Tibial artery (tissue), 4 donors: ENCODE data around the gene KCTD1.
A peak's percentile ranks its signal among the peaks of the same experiment; 100 is the strongest.

Experiments
- DNase-seq, 2 donors: peaks; one replicate each; pipeline ENCODE4 v3.0.0-alpha.2; 2019
- H3K27ac ChIP-seq, 2 donors: fragments of 200-600 bp; sonication (generic) in 1 of 2; 1 replicate in 1 of 2; 2 replicates in 1 of 2; pipeline ENCODE4 v1.5.1; 2018 to 2019; ENCODE audit warnings: mild to moderate bottlenecking in 1 of 2
- H3K27me3 ChIP-seq, 2 donors: fragments of 200-600 bp; sonication (generic) in 1 of 2; one replicate each; pipeline versions ENCODE4 v1.5.1 to v1.6.0; 2016 to 2019
- H3K36me3 ChIP-seq, 3 donors: fragments of 200-600 bp; sonication (generic) in 2 of 3; one replicate each; pipeline ENCODE4 v1.5.1; 2016 to 2019; ENCODE audit warnings: mild to moderate bottlenecking in 2 of 3
- H3K4me1 ChIP-seq, 4 donors: fragments of 200-600 bp; sonication (generic) in 2 of 4; 1 replicate in 3 of 4; 2 replicates in 1 of 4; pipeline ENCODE4 v1.5.1; 2016 to 2019
- H3K4me3 ChIP-seq, 2 donors: fragments of 200-600 bp; sonication (generic) in 1 of 2; 1 replicate in 1 of 2; 2 replicates in 1 of 2; pipeline ENCODE4 v1.5.1; 2018 to 2019; ENCODE audit warnings: mild to moderate bottlenecking in 2 of 2
- H3K9me3 ChIP-seq, 3 donors: fragments of 200-600 bp; sonication (generic) in 1 of 3; one replicate each; pipeline ENCODE4 v1.5.1; 2016 to 2019
- intact Hi-C: fragments of 100-400 bp; cut with DNase I; formaldehyde crosslinking; loops from one replicate; pipeline ENCODE4 v1.15.0; 2023; ENCODE audit warnings: low total_unique reads
- TF ChIP-seq, protein P1 (sequence below), 2 experiments: fragments of 200-600 bp in 1 of 2; fragments of 450-650 bp in 1 of 2; IDR thresholded peaks; one replicate each; pipeline ENCODE4 v1.5.1; 2017 to 2019; ENCODE audit warnings: antibody characterized with exemption in 2 of 2, mild to moderate bottlenecking in 1 of 2, moderate library complexity in 1 of 2

KCTD1 gene

DNA sequence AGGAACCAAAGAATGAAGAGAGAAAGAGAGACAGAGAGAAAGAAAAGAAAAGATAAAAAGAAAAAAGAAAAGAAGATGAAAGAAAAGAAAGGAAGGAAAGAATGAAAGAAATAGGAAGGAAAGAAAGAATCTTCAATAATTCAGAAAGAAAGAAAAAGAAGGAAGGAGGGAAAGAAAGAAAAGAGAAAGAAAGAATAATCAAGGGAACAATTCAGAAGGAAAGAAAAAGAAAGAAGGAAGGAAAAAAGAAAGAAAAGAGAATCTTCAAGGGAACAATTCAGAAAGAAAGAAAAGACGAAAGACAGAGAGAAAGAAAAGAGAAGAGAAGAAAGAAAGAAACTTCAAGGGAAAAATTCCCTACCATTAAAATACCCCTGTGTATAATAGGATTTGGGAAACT is 5.6 kb upstream of the KCTD1 start:
- no peak for DNase-seq
- Histone ChIP-seq H3K36me3 (no peaks in the 10 kb centered on the region), H3K4me1 (peaks cover 0 to 38% (median 23%) of the 10 kb centered on the region in 4 donors), H3K9me3 (no peaks in the 10 kb centered on the region), H3K4me3 (no peak overlapping the region), H3K27me3 (no peaks in the 10 kb centered on the region), H3K27ac (peak overlapping the region in 1 of 2 donors; percentile 73)
- intact Hi-C loops: no loop called here
- TF ChIP-seq, protein P1, sequence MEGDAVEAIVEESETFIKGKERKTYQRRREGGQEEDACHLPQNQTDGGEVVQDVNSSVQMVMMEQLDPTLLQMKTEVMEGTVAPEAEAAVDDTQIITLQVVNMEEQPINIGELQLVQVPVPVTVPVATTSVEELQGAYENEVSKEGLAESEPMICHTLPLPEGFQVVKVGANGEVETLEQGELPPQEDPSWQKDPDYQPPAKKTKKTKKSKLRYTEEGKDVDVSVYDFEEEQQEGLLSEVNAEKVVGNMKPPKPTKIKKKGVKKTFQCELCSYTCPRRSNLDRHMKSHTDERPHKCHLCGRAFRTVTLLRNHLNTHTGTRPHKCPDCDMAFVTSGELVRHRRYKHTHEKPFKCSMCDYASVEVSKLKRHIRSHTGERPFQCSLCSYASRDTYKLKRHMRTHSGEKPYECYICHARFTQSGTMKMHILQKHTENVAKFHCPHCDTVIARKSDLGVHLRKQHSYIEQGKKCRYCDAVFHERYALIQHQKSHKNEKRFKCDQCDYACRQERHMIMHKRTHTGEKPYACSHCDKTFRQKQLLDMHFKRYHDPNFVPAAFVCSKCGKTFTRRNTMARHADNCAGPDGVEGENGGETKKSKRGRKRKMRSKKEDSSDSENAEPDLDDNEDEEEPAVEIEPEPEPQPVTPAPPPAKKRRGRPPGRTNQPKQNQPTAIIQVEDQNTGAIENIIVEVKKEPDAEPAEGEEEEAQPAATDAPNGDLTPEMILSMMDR (IDR thresholded peaks at IDR 0.05): no peak

DNA sequence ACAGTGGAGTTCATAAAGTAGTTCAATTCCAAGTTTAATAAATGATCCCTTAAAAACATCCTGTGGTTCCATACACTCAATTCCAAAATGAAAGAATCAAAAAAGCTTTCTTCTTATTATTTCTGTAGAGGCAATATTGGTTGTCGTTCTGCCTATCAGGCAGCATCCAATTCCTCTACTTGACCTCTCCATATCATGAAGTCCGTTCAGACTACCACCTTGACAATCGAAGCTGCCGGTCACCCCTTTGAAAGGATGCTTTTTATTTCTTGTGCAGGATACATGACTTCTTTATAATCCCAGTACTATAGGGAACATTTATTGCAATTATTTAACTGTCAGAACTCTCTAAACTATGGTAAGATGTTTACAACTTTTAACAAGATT is 3.3 kb upstream of the KCTD1 start:
- intact Hi-C loops: no loop called here
- H3K9me3 ChIP-seq: no peaks in the 10 kb centered on the region
- DNase-seq: no peak
- H3K4me1 ChIP-seq: peaks cover 0 to 38% (median 25%) of the 10 kb centered on the region in 4 donors
- no peaks in the 10 kb centered on the region for H3K27me3 ChIP-seq
- TF ChIP-seq, protein P1 (IDR thresholded peaks at IDR 0.05): no peak
- H3K27ac ChIP-seq: peak overlapping the region in 1 of 2 donors; percentile 93
- no peak overlapping the region for H3K4me3 ChIP-seq
- H3K36me3 ChIP-seq: no peaks in the 10 kb centered on the region

DNA sequence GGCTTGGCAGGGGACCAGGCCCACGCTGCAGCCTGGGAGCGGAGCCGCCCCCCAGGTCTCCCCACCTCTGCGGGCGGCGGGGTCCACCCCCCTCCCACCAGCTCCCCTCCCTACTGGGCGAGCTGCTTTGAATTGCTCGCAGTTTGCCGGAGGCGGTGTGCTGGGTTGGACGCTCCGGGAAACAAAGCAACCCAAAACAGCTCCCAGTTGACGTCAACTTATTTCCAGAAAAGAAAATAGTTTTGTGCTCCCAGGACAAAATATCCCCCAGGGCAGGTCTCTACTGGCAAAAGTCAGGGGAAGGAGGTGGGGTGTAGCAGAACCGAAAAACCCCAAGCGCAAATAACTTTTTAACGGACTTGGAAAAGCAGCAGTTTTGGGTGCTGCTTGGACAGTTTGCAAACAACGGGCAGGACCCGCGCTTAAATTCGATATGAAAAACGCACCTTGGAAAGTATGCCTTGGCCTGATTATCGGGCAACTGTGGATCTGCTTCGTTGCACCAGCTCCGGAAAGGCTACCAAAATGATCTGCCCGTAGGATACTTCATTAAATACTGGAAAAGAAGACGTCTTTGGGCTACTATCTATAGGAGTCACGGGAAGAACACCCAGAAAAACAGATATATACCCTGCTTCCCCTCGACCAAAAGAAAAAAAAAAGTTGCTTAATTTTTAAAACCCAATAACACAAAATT is 2.8 kb upstream of the KCTD1 start:
- TF ChIP-seq, protein P1 (IDR thresholded peaks at IDR 0.05): no peak
- Histone ChIP-seq H3K9me3 (no peaks in the 10 kb centered on the region), H3K36me3 (no peaks in the 10 kb centered on the region), H3K27me3 (no peaks in the 10 kb centered on the region), H3K4me1 (peaks cover 0 to 38% (median 25%) of the 10 kb centered on the region in 4 donors), H3K27ac (peak overlapping the region; percentile 85 to 93), H3K4me3 (peak overlapping the region; percentile 77 to 91)
- DNase-seq: peak in 1 of 2 donors; percentile 75
- intact Hi-C loops: no loop called here

DNA sequence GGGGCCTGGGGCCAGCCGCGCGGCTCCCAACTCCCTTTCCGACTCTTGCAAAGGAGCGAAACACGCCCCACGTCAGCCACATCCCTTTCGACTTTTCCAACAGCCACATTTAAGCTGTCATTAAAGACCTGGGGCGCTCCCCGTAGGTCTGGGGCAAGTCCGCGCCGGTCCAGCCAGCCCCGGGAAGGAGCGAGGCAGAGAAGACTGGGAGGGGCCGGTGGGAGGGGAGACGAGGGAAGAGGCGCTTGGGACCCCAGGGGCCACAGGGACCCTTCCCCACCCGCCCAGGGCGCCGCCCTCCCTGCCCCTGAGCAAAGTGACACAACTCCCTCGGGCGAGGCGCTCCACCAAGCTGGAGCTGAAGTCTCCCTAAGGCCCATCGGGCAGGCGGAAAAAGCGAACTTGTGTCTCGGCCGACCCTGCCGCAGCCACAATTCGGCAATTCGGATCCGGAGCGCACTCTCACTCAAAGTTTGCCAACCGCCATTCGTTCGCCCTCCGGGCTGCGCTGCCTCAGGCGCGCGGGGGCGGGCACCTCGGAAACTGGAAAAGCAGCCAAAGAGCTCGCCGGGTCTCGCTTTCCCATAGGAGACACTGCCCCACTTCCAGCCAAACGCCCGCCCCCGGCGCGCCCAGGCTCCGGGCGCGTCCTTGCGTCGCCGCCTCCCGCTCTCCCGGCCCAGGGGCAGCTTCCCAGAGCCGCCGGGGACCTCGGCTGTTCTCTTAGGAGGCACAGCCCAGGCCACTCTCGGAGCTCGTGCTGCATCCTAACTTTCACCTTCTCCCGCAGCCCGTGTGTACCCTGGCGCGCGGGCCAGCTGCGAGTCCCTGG is 1.1 kb upstream of the KCTD1 start:
- Histone ChIP-seq H3K27me3 (no peaks in the 10 kb centered on the region), H3K27ac (peak overlapping the region; percentile 85 to 93), H3K4me3 (peak overlapping the region; percentile 77 to 91), H3K36me3 (no peaks in the 10 kb centered on the region), H3K4me1 (peaks cover 0 to 46% (median 26%) of the 10 kb centered on the region in 4 donors), H3K9me3 (no peaks in the 10 kb centered on the region)
- DNase-seq: peak; percentile 59 to 89
- intact Hi-C loops: loop anchor here (2.0 to 10.0 kb wide), 2 partner anchors 107 to 165 kb away; no protein-coding TSS in a partner anchor
- TF ChIP-seq, protein P1 (IDR thresholded peaks at IDR 0.05): no peak

DNA sequence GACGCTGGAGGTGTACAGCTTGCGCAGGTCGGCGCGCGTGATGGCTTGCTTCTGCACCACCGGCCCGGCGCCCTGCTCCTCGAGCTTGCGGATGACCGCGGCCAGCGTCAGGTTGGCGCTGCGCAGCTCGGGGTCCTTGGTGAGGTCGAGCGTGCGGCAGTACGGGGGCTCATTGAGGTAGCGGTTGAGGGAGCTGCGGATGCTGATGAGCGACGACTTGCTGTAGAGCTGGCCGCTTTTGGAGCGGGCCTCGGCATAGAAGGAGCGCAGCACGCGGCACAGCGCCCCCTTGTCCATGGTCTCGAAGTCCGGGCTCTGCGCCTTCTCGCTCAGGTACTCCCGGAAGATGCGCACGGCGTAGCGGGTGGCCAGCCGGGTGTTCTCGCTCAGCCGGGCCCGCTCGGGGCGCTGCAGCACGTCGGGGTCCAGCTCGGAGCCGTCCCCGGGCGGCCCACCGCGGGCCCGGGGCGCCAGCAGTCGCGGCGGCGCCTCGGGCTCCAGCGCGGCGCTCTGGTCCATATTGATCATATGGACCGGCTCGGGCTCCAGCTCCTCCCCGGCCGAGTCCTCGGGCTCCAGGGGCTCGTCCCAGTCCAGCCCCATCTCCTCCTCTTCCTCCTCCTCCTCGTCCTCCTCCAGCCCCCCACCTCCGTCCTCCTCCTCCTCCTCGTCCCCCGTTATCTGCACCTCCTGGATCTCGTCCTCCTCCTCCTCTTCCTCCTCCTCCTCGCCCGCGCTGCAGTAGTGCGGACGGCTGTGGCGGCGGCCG is 523 bp downstream of the KCTD1 start:
- DNase-seq: peak; percentile 61 to 76
- no peaks in the 10 kb centered on the region for H3K36me3 ChIP-seq
- TF ChIP-seq, protein P1 (IDR thresholded peaks at IDR 0.05): peak in 1 of 2 experiments; percentile 33
- no peaks in the 10 kb centered on the region for H3K9me3 ChIP-seq
- H3K27me3 ChIP-seq: no peaks in the 10 kb centered on the region
- H3K27ac ChIP-seq: peak overlapping the region; percentile 85 to 93
- peak overlapping the region; percentile 77 to 91 for H3K4me3 ChIP-seq
- H3K4me1 ChIP-seq: peaks cover 0 to 52% (median 30%) of the 10 kb centered on the region in 4 donors
- intact Hi-C loops: loop anchor here (2.0 to 10.0 kb wide), 2 partner anchors 109 to 163 kb away; no protein-coding TSS in a partner anchor
